ENCODE data around the gene EIF4G3.

DNA sequence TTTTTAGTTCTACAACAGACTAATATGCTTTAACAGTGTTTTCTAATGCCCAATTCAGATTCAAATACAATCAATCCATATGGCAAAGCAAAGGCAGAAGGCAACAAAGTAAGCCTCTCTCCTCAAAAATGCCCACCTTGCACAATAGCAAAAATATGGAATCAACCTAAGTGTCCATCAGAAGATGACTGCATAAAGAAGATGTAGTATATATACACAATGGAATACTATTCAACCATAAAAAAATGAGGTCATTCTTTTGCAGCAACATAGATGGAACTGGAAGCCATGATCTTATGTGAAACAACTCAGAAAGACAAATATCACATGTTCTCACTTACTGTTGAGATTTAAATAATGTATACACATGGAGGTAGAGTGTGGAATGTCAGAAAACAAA lies 80.7 kb downstream of the EIF4G3 start:
- TF ChIP-seq CTCF (conservative IDR thresholded peaks at IDR 0.05; ENCODE audit: low read depth, low read length) (no peak), EZH2 (IDR thresholded peaks at IDR 0.05; ENCODE audit: borderline replicate concordance, low read depth, low read length, poor library complexity, severe bottlenecking) (no peak)

All from A673 (cell line).